ENCODE data around the gene CMAS.
"Not testable (repeated sequence)": the region's sequence is repeated elsewhere in the genome, so short reads cannot be mapped to it uniquely, and the experiment has no call there.

Gene CMAS

GRCh38 chr12:22046090-22046967 is at the start of gene CMAS:
CMAS (plus strand) TSS chr12:22046218; CDS start chr12:22046304, 86 bp downstream.
- in situ Hi-C loops (cut with HindIII; ENCODE audit: low sequenced_read_pairs) = no loop called here

GRCh38 chr12:21998295-21998694 is 47.7 kb upstream of the CMAS start:
- in situ Hi-C loops (cut with HindIII; ENCODE audit: low sequenced_read_pairs) = no loop called here

- in situ Hi-C loops (cut with HindIII; ENCODE audit: low sequenced_read_pairs) = no loop called here
These were observed 47.2 kb upstream of the CMAS start for GRCh38 chr12:21998782-21999181.

GRCh38 chr12:22002430-22002829 is 43.6 kb upstream of the CMAS start:
- in situ Hi-C loops (cut with HindIII; ENCODE audit: low sequenced_read_pairs) = no loop called here

- in situ Hi-C loops (cut with HindIII; ENCODE audit: low sequenced_read_pairs) = not testable (repeated sequence)
These were observed 38.2 kb upstream of the CMAS start for GRCh38 chr12:22007794-22008193.

- in situ Hi-C loops (cut with HindIII; ENCODE audit: low sequenced_read_pairs) = no loop called here
These were observed 37.8 kb upstream of the CMAS start for GRCh38 chr12:22008196-22008595.

GRCh38 chr12:22014041-22014782 is 31.8 kb upstream of the CMAS start:
- in situ Hi-C loops (cut with HindIII; ENCODE audit: low sequenced_read_pairs) = no loop called here

GRCh38 chr12:22014783-22015144 is 31.3 kb upstream of the CMAS start:
- in situ Hi-C loops (cut with HindIII; ENCODE audit: low sequenced_read_pairs) = no loop called here

- in situ Hi-C loops (cut with HindIII; ENCODE audit: low sequenced_read_pairs) = no loop called here
These were observed 29.0 kb upstream of the CMAS start for GRCh38 chr12:22016982-22017381.

- in situ Hi-C loops (cut with HindIII; ENCODE audit: low sequenced_read_pairs) = no loop called here
These were observed 27.2 kb upstream of the CMAS start for GRCh38 chr12:22018860-22019259.

- in situ Hi-C loops (cut with HindIII; ENCODE audit: low sequenced_read_pairs) = not testable (repeated sequence)
These were observed 22.5 kb upstream of the CMAS start for GRCh38 chr12:22023489-22023888.

GRCh38 chr12:22029491-22029890 is 16.5 kb upstream of the CMAS start:
- in situ Hi-C loops (cut with HindIII; ENCODE audit: low sequenced_read_pairs) = no loop called here

GRCh38 chr12:22029991-22030390 is 16.0 kb upstream of the CMAS start:
- in situ Hi-C loops (cut with HindIII; ENCODE audit: low sequenced_read_pairs) = no loop called here

GRCh38 chr12:22032732-22033131 is 13.3 kb upstream of the CMAS start:
- in situ Hi-C loops (cut with HindIII; ENCODE audit: low sequenced_read_pairs) = no loop called here

- in situ Hi-C loops (cut with HindIII; ENCODE audit: low sequenced_read_pairs) = no loop called here
These were observed 11.1 kb upstream of the CMAS start for GRCh38 chr12:22034709-22035506.

- in situ Hi-C loops (cut with HindIII; ENCODE audit: low sequenced_read_pairs) = no loop called here
These were observed 8.1 kb upstream of the CMAS start for GRCh38 chr12:22037947-22038346.

- in situ Hi-C loops (cut with HindIII; ENCODE audit: low sequenced_read_pairs) = no loop called here
These were observed 7.3 kb upstream of the CMAS start for GRCh38 chr12:22038734-22039133.

GRCh38 chr12:22039361-22039760 is 6.7 kb upstream of the CMAS start:
- in situ Hi-C loops (cut with HindIII; ENCODE audit: low sequenced_read_pairs) = no loop called here

- in situ Hi-C loops (cut with HindIII; ENCODE audit: low sequenced_read_pairs) = no loop called here
These were observed 2.9 kb upstream of the CMAS start for GRCh38 chr12:22042976-22043669.

GRCh38 chr12:22043943-22044342 is 2.1 kb upstream of the CMAS start:
- in situ Hi-C loops (cut with HindIII; ENCODE audit: low sequenced_read_pairs) = no loop called here

- in situ Hi-C loops (cut with HindIII; ENCODE audit: low sequenced_read_pairs) = no loop called here
These were observed 1.6 kb upstream of the CMAS start for GRCh38 chr12:22044391-22044790.
